GM13977 (cell line): ENCODE measurements around the gene ACTR10.

Experiments
- DNase-seq: peaks from one replicate; pipeline ENCODE4 v3.0.0; 2012; ENCODE audit warnings: low spot score
- in situ Hi-C: fragments of 300-500 bp; cut with MboI; formaldehyde crosslinking; loops from one replicate; pipeline ENCODE4 v1.12.0; 2022; ENCODE audit warnings: low sequenced_read_pairs, low pct_unique_long_range_greater_than_20kb, mixed read lengths, inconsistent platforms; ENCODE audit not compliant: unreplicated experiment
- TF ChIP-seq, protein P1 (sequence below): IDR thresholded peaks from 2 replicates; pipeline ENCODE4 v1.5.1; 2012; ENCODE audit warnings: mild to moderate bottlenecking, control low read depth; ENCODE audit not compliant: insufficient read depth; ENCODE audit errors: extremely low read depth, missing control alignments

Gene ACTR10

DNA sequence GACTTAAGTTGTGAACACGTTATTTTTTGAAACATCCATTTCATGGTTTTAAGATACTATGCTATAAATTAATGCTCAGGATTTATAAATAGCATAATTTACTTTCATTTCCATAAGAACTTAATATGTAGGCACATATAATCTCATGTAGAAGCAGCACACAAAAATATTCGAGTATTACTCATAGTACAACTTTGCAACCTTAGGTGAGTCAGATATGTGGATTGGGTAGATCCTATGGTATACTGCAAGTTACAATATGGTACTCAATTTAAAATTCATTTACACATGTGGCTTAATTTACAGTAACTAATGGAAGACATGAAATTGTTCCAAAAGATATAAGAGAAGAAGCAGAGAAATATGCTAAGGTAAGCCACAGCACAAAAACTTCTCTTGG is 70.7 kb downstream of the ACTR10 start:
- in situ Hi-C loops, result no loop called here
- TF ChIP-seq, protein P1, sequence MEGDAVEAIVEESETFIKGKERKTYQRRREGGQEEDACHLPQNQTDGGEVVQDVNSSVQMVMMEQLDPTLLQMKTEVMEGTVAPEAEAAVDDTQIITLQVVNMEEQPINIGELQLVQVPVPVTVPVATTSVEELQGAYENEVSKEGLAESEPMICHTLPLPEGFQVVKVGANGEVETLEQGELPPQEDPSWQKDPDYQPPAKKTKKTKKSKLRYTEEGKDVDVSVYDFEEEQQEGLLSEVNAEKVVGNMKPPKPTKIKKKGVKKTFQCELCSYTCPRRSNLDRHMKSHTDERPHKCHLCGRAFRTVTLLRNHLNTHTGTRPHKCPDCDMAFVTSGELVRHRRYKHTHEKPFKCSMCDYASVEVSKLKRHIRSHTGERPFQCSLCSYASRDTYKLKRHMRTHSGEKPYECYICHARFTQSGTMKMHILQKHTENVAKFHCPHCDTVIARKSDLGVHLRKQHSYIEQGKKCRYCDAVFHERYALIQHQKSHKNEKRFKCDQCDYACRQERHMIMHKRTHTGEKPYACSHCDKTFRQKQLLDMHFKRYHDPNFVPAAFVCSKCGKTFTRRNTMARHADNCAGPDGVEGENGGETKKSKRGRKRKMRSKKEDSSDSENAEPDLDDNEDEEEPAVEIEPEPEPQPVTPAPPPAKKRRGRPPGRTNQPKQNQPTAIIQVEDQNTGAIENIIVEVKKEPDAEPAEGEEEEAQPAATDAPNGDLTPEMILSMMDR, result no peak
- no peak for DNase-seq

DNA sequence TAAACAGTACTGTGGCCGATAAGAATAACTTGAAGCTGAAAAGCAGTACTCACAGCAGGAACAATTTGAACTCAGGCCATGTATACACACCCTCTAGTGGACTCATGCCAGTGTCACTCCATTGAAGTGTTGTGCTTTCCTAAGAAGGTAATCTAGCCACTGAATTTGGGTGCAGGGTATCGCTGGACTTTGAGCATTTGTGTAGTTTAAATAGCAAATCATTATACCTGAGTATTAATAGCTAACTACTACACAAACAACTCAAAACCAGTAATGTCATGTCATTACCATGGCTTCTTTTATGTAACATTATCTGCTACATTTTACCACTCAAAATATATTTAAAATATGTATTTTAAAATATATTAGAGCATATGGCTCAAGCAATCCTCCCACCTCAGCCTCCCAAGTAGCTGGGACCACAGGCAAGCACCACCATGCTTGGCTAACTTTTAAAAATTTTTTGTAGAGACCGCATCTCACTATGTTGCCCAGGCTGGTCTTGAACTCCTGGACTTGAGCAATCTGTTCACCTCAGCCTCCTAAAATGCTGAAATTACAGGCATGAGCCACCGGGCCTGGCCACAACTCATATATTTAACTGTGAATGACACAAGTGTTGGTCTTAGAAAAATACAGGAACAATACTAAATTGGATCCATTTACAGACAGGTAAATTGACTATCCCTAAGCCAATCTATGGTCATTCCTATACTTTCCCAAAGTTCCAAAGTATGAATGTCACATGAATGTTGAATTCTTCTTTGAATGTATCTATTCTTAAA is 72.8 kb downstream of the ACTR10 start:
- TF ChIP-seq, protein P1, result no peak
- DNase-seq, result no peak
- in situ Hi-C loops, result no loop called here

DNA sequence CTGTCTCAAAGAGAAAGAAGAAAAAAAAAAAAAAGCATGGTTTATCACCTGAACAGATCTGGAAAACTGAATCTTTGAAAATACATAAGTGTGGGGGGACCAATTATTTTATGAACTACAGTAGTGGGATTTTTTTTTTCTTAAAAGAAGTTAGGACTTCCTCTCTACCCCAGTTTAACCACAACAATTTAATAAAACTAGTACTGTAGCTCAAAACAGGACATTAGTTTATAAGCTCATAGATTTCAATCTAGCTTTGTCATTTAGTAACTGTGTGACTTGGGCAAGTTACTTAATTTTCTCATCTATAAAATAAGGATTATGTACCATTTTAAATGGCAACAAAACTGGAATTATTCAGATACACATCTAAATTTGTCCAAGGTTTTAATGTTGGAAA is 74.9 kb downstream of the ACTR10 start:
- DNase-seq, result no peak
- in situ Hi-C loops, result no loop called here
- TF ChIP-seq, protein P1, result no peak

DNA sequence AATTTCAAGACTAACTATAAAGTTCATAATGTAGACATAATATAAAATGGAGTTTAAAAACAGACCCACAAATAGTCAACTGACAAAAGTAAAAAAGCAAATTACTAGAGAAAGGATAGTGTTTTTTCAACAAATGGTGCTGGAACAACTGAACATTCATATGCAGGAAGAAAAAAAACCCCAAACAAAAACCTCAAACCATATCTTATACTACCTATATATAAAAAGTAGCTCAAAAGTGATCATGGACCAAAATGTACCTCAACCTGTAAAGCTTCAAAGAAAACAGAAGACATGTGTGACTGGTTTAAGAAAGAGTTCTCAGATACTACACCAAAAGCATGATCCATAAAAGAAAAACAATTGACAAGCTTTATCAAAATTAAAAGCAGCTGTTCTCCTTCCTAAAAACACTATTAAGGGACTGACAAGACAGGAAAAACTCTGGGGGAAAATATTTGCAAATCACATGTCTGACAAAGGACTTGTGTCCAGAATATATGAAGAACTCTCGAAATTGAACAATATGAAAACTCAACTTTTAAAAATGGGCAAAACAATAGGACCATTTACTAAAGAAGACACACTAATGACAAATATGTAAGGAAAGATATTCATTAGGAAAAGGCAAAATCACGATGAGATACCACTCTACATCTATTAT is 75.7 kb downstream of the ACTR10 start:
- in situ Hi-C loops, result no loop called here
- no peak for DNase-seq
- TF ChIP-seq, protein P1, result no peak

DNA sequence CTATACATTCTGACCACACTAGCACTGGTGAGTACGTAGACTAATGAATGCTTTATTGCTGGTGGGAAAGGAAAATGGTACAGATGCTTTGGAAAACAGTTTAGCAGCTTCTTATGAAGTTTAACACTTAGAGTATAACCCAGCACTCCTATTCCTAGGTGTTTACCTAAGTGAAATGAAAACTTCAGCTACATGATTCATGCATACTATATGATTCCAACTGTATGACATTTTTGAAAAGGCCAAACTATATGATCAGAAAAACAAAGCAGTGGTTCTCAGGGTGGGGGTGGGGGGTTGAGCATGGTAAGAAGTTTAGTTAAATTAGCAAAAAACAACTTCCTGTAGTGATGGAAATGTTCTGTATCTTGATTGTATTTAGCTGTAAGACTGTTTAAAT is 76.3 kb downstream of the ACTR10 start:
- DNase-seq, result no peak
- in situ Hi-C loops, result no loop called here
- TF ChIP-seq, protein P1, result no peak

DNA sequence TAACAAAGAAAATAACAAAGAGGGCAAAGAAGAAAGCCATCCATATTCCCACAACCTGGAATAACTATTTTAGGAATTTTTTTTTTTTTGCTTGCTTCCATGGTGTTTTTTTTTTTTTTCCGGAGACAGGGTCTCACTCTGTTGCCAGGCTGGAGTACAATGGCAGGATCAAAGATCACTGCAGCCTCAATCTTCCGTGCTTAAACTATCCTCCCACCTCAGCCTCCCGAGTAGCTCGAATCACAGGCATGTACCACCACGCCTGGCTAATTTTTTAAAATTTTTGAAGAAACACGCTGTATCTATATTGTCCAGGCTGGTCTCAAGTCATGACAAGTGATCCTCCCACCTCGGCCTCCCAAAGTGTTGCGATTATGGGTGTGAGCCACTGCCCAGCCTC is 78.2 kb downstream of the ACTR10 start:
- TF ChIP-seq, protein P1, result no peak
- no peak for DNase-seq
- in situ Hi-C loops, result no loop called here
